A204.1 (cell line): Measurements from ENCODE around the gene NEURL2.

Experiments
- FAIRE-seq: peaks from 2 replicates; lab custom pipeline; 2012; peaks lifted over from hg19 to GRCh38; lab: Jason Lieb, UNC

Gene NEURL2

DNA sequence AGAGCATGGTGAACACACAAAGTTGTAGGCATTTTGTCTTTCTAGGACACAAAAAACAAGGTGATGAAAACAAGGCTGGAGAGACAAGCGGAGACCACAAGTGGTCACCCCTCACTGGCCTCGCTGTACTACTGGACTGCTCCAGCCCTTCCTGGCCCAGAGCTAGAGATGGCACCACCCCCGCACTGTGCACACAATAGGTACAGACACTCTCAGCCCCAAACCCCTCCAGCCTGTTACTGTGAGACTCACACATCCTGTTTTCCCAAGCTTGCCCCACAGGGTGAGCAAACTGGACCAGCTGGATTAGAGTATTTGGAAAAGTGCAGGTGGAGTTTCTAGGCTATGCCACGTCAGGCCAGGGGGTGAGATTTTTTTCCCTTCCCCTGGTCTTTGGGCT is 18.4 kb downstream of the NEURL2 start:
- FAIRE-seq = no peak

DNA sequence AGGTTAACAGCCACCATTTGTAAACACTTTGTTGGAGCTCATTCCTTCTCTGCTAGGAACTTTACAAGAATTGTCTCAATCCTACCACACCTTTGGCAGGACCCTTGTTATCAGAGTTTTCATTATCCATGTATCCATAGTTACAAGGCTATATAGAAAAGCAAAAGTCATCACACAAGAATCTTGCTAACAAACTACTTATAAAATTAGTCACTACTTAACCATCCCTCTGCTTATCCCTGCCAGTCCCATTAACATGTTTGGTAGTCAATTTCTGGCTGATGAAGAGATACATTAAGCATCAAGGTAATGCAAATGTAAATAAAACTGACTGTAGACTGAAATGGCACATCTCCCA is 23.2 kb downstream of the NEURL2 start:
- FAIRE-seq = no peak

DNA sequence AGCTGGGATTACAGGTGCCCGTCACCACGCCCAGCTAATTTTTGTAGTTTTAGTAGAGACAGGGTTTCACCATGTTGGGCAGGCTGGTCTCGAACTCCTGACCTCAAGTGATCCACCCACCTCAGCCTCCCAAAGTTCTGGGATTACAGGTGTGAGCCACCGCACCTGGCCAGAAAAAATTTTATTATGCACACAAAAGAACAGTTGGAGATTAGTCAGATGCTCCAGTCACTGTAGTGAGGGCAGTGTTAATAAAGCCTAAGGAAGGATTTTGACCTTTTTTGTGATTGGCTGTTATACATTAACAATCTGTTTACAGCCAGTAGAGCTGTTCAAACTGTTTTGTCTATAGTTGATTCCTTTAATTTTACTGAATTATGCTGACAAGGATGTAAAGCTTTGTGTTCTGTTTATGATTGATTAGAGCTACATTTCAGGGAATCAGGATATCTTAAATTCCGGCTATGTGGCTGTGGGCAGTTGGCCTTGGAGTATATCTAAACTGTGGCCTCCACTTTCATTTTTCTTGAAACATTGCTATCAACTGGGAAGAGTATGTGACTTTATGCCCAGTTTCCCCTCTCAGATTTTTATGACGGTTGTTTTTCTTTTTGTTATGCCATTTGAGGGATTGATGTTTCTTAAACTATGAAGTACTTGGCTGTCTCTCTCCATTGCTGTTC is 23.7 kb downstream of the NEURL2 start:
- no peak for FAIRE-seq

DNA sequence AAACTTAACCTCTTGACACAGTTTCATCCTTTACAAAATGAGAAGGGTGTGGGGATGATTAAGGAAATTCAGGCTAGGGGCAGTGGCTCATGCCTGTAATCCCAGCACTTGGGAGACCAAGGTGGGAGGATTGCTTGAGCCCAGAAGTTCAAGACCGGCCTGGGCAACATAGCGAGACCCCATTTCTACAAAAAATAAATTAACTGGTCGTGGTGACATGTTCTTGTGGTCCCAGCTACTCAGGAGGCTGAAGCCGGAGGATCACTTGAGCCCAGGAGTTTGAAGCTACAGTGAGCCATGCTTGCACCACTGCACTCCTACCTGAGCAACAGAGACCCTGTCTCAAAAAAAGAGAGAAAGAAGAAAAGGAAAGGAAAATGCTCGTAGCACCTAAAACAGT is 24.6 kb downstream of the NEURL2 start:
- FAIRE-seq = no peak

DNA sequence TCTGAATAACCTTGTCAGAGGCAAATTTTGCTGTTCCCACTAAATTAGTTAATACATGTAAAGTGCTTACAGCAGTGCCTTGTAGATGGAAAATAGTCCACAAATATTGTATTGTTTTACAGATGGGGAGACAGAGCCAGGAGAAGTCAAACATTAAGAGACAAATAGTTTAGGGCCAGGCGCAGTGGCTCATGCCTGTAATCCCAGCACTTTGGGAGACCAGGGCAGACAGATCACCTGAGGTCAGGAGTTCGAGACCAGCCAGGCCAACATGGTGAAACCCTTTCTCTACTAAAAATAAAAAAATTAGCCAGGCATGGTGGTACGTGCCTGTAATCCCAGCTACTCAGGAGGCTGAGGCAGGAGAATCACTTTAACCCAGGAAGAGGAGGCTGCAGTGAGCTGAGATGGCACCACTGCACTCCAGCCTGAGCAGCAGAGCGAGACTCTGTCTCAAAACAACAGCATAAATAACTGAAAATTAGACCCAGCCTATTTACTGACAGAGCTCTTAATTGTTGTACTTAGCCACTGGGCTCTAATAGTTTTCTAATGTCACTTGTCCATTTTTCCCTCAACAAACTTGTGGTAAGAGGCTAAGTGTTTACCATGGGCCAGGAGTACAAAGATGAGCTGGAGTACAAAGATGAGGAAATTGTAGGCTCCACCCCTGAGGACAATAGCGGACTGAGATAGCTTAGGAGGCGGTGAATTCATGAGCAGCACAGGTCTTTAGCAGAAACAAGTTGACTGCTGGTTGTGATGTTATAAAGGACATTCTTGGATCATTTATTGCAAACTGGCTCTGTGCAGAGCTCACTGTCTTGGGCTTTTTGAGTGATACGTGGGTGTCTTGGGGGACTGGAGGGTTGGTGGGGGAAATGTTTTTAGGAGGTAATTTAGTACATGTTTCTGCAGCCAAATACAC is 27.2 kb downstream of the NEURL2 start:
- FAIRE-seq = no peak

DNA sequence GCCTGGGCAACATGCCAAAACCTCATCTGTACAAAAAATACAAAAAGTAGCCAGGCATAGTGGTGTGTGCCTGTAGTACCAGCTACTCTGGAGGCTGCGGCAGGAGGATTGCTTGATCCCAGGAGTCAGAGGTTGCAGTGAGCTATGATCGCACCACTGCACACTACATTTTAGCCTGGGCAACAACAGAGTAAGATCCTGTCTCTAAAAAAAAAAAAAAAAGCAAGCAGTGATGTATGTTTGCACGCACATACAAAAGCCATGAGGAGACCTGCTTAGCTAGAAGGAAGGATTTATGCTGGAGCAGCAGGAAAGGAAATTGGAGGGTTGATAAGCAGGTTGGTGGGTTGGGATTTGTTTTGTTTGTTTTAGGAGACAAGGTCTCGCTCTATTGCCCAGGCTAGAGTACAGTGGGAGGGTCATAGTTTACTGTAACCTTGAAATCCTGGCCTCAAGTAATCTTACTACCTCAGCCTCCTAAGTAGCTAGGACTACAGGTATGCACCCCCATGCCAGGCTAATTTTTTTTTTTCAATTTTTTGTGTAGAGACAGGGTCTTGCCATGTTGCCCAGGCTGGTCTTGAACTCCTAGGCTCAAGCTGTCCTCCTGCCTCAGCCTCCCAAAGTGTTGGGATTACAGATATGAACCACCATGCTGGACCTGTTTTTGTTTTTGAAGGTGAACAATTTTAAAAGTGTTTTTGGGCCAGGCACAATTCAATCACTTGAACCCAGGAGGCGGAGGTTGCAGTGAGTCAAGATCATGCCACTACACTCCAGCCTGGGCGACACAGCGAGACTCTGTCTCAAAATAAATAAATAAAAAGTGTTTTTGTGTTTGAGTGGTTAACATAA is 29.6 kb downstream of the NEURL2 start:
- no peak for FAIRE-seq

DNA sequence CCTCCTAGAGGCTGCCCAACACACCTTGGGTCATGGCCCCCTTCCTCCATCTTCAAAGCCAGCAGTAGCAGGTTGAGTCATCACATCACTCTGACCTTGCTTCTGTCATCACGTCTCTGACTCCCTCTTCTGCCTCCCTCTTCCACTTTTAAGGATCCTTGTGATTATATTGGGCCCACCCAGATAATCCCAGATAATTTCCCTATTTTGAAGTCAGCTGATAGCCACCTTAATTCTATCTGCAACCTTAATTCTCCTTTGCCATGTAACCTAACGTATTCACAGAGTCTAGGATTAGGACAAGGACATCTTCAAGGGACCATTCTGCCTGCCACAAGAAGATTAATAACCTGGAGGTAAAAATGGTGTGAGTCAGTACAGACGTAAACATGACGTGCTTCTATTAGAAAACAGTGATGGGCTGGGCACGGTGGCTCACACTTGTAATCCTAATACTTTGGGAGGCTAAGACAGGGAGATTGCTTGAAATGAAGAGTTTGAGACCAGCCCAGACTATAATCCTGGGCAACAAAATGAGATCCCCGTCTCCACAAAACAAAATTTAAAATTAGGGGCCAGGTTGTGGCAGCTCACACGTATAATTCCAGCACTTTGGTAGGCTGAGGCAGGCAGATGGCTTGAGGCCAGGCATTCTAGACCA is 30.3 kb downstream of the NEURL2 start:
- FAIRE-seq = no peak

DNA sequence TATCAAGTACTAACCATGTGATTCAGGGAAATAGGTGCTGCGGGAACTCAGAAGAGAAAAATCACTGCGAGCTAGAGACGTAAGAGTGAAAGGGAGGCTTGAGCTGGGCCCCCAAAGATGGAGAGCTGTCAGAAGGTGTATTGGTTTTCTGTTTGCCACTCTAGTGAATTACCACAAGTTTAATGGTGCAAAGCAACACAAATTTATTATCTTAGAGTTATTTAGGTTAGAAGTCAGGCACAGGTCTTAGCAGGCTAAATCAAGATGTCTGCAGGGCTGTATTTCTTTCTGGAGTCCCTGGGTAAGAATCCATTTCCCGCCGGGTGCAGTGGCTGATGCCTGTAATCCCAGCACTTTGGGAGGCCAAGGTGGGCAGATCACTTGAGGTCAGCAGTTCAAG is 31.1 kb downstream of the NEURL2 start:
- no peak for FAIRE-seq

DNA sequence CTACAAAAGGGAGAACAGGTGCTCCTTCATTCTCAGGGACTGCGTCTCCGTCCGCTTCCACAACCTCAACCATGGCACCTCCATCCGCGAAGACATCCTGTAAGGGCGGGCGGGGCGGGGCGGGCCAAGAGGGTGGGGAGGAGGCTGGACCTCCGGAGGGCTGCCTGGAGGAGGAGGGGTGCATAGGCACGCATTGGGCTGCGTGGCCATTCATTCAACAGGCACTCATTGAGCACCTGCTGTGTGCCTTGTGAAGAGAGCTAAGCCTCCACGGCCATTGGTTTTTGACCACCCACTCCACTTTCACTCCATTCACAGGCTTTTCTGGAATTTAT is 33.2 kb downstream of the NEURL2 start:
- FAIRE-seq = no peak

DNA sequence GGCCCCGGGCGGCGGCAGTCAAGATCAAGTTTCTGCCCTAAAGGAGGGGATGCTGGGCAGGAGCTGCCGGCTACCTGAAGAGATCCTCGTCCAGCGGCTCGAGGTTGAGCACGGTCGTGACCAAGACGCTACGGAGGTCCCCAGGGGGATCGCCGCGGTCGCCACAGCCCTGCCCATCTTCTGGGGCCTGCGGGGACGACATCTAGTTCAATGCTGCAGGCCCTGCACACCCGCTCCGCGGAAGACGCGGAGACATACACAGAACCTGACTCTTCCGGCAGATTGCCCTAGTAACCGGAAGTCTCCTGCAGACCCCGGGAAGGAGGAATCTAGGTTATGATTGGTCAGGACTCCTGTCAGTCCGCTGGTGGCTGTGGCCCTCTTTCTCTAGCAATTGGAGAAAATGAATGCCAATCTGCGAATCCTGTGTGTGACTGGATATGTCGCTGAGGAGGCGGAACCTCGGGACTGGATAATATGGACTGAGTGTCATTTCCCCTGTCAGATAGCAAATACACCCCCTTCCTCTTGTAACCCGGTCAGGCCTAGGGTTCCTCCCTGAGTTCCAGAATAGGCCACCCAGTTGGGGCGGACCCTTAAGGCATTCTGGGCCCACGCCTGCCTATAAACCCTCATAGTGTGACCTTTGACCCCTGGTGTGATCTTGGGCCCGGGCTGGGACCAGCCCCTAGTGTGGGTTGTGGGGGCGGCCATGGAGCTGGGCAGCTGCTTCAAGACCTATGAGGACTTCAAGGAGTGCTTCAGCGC is 33.7 kb downstream of the NEURL2 start, which contains the start of the genes ACOT8 and ZSWIM3:
ACOT8 (minus strand) TSS at position 279 of the 768 bp plus-strand sequence; CDS start at position 202, 77 bp downstream.
ZSWIM3 (plus strand) TSS at position 501 of the 768 bp plus-strand sequence; CDS start at position 713, 212 bp downstream.
- FAIRE-seq = peak; percentile 91

DNA sequence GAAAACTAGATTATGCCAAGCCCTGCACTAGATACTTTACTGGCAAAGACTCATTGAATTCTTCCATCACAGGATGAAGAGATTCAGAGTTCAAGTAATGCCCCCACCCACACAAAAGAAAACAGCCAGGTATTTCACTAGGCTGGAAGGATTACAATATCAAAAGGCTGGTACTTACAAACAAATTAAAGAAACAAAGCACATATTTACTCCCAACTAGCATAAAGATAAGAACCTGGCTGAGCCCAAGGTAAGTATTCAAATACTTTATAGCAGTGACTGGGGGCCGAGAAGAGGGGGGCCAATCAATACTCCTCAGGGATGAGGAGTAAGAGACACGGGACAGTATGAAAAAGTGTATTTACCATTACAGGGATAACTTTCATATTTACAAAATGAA is 37.5 kb downstream of the NEURL2 start:
- FAIRE-seq = no peak

DNA sequence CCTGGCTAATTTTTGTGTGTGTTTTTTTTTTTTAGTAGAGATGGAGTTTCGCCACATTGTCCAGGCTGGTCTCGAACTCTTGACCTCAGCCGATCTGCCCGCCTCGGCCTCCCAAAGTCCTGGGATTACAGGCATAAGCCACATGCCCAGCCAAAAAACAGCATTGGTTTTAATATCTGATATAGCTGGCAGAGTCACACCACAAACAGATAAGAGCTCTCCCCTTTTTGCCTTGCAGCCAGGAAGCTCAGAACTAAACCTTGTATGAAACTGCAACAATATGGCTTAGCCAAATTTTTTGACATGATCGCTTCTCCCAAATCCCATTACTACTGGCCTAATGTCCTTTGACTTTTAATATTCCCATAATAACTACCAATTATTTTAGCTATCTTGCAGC is 38.7 kb downstream of the NEURL2 start:
- FAIRE-seq = no peak

DNA sequence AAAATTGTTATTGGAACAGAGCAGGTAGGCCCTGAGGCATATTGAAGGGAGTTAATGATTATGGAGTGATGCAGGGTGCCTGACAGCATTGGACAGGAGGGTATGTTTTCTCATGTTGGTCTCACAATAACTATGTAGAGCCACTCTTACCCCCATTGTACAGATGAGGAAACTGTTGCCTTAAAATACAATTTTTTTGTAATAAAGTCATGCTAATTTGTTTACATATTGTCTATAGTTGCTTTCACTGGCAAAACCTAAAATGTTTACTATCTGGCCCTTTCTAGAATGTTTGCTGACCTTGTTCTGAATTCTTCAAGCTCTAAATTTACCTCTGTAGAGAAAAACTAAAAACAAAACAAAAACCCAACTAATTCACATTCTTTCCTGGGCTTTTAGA is 39.5 kb downstream of the NEURL2 start:
- FAIRE-seq = no peak

DNA sequence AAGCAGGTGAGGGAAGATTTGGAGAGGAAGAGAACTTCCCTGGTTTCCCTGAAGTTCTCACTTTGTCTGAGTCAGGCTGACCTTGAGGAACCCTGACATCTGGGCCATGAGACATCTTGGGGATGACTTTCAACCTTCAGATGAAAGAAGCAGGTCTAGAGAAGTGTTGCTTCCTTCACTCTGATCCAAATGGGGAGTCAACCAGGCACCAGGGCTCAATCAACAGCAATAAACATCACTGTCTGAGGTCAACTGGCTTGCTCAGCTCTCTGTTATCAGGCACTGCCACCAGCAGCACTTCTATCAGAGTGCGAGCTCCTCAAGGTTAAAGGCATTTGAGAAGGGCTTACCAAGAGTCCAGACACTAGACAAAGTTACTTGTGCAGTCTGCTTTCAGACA is 40.1 kb downstream of the NEURL2 start:
- FAIRE-seq = no peak

DNA sequence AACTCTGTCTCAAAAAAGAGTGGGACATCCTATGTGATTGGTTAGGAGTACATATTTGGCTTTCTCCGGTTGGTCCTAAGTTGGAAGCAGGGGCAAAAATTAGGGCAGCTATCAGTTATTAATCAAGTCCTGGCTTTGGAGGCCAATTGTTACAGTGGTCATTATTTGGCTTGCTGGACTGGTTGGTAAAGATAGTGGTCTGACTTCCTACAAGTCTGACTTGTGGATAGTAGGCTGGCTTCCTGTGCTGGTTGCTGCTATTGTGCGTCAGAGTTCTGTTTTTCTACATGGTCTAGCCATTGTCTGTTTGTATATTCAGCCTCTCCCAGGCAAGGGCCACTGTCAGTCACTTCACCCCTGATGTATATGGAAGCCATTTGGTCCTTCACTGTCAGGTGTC is 40.8 kb downstream of the NEURL2 start:
- no peak for FAIRE-seq

DNA sequence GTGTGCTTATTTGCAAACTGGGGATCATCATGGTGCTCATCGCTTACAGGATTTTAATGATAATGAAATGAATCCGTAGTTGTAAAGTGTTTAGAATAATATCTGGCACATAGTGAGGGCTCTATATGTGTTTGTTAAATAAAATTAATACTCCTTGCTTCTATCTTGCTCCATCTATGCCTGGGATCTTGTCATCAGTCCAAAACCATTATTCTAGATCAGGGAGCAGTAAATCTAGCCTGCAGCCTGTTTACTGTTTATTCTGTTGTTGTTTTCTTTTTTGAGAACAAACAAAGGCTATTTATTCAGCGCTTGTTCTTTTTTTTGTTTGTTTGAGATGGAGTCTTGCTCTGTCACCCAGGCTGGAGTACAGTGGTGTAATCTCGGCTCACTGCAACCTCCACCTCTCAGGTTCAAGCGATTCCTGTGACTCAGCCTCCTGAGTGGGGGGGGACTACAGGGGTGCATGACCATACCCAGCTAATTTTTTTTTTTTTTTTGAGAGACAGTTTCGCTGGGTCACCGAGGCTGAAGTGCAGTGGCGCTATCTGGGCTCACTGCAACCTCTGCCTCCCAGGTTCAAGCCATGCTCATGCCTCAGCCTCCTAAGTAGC is 41.9 kb downstream of the NEURL2 start:
- no peak for FAIRE-seq

DNA sequence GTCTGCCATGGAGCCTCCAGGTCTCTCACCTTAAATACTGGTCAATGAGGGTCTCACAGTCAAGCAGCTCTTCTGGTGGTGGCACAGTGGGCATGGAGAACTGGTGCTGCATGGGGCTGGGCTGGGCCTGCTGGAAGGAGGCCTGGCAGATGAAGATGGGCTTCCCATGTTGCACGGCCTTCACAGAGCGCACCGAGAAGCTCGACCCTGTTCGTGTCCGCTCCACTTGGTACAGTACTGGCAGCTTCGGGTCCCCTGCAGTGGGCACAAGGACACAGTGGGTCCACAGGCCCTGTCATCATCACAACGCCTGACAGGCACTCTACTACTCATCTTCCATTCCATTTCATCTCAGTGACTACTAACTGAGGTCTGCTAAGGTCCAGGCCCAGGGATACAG is 42.6 kb downstream of the NEURL2 start:
- FAIRE-seq = no peak

DNA sequence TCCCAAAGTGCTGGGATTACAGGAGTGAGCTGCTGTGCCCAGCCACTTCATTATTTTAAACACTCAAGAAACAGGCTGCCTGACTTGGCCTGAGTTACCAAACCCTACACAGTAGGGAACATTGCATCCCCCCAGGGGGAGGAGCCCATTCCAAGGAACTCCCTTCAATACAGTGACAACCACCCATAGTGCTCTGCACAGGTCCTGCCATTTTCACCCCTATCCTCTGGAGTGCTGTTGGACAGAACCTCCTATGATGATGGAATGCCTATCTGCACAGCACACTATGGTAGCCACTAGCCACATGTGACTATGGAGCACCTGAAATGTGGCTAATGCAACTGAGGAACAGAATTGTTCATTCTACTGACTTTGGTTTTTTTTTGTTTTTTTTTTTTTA is 45.6 kb downstream of the NEURL2 start:
- no peak for FAIRE-seq

DNA sequence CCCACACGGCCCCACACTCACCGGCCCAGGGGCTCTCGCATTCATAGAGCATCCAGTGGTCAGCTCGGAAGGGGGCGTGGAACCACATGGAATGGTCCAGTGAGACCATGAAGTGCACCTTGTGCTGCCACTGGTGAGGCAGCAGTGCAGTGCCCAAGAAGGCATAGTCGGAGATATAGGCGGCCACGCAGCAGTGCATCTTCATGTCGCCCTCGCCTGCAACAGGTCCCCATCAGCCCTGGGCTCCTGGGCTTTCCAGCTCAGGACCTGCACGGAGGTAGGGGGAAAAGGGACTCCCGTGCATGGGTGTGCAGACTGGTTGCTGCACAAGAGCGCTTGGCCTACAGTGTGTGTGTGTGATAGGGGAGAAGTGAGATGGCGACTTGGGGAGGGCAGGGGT is 47.5 kb downstream of the NEURL2 start:
- no peak for FAIRE-seq

DNA sequence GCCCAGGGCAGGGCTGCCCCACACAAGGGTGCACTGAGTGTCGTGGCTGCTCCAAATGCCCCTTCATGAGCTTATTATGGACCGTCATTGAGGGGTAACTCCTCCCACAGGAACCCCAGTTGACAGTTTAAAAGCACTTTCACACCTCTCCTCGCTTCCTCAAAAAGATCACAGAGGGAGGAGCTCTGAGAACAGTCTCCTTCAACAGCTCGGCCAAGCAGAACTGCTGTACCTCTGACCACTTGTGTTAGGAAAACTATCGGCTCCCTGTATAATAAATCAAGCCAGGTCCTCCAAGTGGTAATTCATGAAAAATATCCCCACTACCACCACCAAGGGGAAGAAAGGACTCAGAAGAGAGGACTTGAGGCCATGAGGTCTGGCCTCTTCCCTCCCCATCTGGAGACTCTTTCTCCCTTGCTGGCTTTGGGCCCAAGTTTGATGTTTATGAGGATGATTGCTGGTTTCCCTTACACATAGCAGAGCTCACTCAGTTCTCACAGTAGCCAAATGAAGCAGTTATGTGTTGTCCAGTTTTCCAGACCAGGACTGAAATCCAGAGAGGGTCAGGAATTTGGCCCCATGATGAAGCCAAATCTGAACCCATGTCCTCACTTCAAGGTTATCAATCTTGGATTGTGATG is 48.7 kb downstream of the NEURL2 start:
- no peak for FAIRE-seq
